Fibroblast of upper back skin (primary cell): Measurements from ENCODE around the gene CES1.
"Not testable (repeated sequence)": the region's sequence is repeated elsewhere in the genome, so short reads cannot be mapped to it uniquely, and the experiment has no call there.

Source experiments
- DNase-seq: peaks from one replicate; pipeline ENCODE4 v3.0.0-alpha.2; 2013

CES1 gene

DNA sequence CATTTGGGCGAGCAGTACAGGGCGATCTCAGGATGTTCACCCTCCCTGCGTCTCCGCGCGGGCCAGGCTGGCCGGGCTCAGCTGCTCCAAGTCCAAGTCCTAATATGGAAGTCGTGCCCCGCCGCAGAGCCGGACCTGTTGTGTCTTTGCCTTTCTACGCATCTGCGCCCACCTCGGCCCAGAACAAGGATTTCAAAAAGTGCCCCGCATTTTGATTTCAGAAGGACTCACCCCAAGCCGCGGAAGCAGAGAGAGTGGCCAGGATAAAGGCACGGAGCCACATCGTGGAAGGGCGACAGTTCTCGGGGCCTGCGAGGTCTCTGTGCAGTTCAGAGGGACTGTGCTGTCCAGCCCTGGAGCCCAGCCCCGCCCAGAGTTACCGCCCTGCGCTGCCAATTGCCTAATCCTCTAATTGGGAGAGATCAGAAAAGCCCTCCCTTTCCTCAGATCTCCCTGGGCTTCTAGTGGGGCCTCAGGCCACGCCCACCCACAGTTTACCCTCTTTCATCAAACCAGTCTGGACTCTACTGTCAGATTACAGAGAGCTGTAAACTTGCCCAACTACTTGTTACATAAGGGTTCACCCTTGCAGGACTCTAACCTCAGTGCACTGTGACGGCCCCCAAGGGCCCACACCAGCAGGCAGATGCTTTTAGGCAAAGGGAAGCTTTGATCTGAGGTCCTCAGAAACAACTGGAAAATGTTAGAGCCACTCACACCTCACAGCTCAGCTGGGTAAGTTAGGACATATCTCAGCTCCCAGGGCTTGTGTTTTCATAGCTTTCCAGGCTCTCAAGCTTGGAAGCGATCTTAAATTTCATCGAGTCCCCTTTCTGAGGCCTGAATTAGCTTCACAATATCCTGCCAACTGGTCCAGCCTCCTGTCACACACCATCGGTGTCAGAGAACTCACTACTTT, at the start of gene CES1:
Gene CES1, minus strand, starts transcription at position 324 of the 919 bp plus-strand sequence. Its CDS starts 41 bp downstream, at position 283.
- no peak for DNase-seq

DNA sequence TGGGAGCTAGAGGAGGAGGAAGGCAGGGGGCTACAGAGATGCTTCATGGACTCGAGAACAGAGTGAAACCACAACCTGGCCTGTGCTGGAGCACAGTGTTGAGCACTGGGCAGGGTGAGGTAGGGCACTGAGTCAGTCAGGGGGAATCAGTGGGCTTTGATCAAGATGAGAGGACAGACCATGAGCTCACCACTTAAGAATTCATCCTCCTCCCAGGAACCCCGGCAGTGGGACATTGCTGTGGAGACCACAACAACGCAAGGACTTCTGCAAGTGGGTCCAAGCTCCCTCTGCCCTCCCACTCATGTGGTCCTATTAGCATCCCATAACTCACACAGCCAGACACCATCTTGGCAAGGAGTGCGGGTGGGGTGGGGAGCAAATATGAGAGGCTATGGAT, 44.0 kb upstream of the CES1 start:
- DNase-seq: peak; percentile 73

DNA sequence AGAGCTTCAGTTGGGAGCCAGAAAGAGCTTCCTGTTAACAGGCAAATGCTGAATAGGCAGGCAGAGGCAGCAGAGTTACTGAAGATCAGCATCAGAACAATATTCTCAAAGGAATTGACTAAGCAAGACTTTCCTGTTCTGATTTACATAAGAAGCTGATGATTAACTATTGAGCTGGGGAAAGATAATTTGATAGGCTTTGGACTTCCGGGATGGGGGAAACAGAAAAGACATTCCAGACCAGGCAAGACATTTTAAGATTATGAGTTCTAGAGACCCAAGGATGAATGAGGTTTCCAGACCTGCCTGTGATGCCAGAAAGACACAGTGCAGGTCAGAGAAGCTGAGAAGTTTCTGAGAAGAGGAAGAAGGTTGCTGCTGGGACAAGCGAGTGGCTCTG, 42.4 kb upstream of the CES1 start, which contains the start of gene CES5A:
Gene CES5A, minus strand, starts transcription at position 101 of the 400 bp plus-strand sequence. CDS start 152 bp downstream, outside the sequence.
- DNase-seq: peak; percentile 3

DNA sequence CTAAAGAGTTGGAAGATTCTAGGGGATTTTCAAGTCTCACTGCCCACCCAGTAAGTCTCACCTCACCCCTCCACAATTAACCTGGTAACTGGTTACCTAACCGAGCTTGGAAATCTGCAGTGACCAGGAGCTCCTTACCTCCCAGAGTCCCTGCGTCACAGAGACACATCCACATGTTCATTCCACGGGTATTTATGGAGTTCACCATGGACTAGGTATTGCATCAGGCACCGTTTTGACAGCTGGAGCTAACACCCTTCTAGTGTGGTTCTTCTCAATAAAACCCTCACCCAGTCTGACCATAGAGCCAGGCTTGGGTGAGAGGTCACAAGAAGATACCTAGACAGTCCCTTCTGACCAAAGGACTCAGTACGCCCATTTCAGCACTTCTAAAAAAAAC, 40.2 kb upstream of the CES1 start:
- DNase-seq: no peak

DNA sequence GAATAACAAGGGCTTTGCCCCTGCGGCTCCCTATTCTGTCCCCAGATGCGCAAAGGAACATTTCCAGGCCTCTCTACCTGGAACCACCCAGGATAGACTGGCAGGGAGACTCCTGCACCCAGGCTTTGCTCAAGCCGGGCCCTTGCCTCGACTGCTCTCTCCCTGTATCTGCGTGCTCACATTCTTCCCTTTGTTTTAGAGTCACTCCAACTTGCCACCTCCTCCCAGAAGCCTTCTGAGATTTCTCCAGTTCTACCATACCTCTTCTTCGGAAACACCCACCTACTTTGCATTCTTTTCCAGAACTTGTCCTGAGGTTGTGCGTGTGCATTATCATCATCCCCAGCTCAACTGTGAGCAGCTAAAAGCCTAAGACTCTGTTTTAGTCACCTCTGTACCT, 39.2 kb upstream of the CES1 start:
- no peak for DNase-seq

DNA sequence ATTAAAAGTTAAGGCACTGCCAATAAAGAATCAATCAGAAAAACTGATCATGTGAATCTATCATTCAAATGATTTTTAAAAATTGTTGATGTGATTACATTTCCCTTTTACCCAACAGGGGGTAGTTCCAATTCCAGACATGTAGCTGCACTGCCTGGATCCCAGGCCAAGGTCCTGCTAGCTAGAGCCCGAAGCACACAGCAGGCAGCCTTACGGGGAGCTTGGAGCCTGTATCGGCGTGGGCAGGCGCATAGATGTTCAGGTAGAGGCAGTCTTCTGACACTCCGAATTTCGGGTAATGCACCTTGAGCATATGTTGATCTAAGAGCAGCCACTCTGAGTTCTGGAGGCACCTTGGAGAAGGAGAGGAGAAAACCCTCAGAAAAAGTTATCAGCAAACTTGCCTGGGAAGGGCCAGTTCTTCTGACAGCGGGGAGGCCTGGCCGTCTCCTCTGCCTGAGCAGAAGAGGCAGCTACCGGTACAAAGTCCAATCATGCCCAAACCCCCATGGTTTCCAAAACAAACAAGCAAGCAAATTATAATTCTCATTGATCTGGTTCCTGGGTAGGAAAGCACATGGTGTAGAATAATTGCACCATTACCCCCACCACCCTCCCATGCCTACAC, 38.6 kb upstream of the CES1 start:
- no peak for DNase-seq

DNA sequence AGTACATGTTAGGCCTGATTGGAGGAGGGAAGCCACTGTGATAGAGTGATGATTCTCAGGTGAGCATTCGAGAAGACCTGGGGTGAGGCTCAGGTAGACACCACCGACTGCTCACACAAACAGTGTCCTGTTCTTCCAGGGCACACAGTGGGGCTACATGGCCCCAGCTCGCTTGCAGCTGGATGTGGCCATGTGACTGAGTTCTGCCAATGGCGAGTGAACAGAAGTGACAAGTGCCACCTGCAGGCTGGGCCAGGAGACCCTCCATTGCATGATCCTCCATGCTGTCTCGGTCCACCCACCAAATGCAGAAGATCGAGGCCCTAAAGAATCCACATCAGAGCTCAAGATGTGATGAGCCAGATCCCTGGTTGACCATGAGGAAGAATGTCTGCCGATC, 36.1 kb upstream of the CES1 start:
- DNase-seq: no peak

DNA sequence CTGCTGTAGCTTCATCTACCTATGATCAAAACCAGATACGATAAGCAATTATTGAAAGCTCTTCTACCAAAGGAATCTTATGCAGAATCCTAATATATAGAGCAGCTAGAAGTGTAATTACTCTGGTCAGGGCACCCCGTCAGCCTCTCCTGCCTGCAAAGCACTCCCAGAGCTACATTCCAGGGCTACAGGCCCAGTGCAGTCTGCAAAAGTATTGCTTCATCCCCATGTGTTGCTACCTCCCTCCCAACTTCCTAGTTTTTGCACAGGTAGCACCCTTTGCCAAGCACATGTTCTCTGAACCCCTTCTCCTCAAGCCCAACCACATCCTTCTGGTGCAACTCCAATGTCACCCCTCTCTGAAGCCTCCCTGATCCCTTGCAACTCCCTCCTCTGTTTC, 35.2 kb upstream of the CES1 start:
- DNase-seq: no peak

DNA sequence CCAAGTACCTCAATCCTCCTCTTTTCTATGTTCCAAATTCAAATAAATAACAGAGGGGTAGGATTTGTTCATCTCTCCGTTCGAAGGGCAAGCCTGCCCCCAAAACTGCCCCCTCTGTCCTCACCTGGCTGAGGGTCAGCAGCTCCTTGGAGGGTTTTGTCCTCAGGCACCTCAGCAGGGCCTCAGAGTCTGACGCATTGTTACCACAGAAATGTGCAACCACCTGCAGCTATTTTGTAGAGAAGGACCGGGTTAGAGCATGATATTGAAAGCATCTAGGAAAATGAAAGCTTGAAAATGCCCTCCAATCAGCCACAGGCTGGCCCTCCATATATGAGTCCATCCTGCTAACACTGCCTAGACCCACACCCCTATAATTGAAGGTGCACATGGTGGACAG, 28.4 kb upstream of the CES1 start:
- DNase-seq: no peak

DNA sequence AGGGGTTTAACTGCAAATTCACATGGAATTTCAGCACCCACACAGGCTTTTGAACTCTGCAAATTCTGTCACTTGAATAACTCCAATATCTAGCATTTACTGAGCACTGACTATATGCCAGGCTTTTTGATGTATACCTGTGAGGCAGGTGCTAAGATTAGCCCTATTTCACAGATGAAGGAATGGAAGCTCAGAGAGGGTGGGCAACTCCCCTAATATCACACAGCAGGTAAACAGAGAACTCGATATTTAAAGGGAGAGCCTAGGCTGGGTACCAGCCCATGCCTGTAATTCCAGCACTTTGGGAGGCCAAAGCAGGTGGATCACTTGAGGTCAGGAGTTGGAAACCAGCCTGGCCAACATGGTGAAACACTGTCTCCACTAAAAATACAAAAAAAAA, 24.8 kb upstream of the CES1 start:
- not testable (repeated sequence) for DNase-seq

DNA sequence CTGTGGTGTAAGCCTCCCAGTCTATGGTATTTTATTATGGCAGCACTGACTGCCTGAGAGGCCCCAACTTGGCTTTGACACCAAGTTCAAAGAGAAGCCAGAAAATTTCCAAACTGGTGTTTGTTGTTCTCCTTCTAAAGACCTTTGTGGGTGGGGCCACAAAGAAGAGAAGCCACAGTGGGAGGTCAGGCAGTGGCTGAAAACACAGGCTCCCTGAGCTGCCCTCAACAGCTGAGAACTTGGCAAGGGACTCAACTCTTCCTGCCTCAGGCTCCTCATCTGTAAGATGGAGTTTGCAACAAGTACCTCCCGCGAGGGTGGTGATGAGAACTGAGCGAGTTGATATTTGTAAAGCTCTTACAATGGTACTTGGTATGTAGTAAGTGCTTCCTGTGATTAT, 24.1 kb upstream of the CES1 start:
- no peak for DNase-seq

DNA sequence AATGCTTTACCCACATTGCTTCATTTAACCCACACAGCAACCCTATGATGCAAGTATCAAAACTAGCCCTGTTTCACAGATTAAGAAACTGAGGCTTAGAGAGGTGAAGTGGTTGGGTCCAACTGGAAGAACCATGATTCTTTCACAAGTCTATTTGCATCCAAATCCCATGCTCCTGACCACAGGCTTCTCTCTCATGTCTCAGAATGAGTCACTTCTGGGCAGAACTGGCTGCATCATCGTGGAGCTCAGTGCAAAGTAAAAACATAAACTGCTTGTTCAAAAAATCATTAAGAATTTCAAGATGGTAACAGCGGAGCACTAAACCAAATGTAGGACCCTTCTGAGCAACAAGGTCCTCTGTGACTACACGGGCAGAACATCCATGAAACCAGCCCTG, 20.2 kb upstream of the CES1 start:
- DNase-seq: peak; percentile 23

DNA sequence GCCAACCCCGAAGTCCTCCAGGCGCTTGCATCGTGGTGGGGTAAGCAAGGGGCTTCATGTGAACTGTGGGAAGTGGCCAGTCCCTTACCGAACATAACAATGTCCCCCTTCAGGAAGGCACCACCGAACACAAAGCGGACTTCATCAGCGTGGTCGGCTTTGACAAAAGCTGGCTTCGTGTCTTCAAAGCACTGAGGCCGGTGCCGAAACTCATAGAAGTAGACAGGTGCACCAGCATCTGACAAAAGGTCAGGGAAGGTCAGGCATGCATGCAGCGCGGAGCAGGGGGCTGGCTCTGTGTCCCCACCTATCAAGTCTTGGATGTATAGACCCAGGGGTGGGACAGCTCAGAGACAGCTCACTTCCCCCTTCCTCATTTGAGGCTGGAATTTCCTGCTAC, 16.6 kb upstream of the CES1 start:
- no peak for DNase-seq

DNA sequence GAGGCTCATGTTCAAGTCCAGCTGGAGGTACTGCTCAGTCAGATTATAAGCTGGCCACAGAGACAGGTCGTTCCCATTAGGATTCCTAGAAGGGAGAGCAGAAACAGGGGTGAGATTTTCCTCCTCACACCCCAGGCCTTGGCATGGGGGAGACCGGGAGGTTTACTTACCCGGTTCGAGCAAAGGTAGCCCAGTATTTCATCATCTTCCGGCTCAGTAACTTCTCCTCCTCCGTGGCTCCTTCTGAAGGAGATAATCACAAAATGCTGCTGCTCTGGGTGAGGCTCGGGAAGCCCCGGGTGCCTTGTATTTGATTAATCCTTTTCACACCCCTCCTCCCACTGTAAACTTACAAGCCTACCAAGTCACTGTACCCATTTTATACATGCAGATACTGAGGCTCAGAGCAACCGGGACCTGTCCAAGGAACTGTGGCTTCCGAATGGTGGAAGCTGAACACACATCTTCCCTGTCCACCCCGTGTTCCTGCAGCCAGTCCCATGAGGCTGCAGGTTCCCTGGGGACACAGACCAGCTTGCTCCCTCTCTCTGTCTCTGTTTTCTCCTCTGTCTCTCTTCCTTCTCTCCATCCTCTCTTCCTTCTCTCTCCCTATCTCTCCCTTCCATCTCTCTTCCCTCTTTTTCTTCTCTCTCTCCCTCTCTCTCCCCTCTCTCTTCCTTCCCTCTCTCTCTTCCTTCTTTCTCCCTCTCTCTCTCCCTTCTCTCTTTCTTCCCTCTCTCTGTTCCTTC, 13.9 kb upstream of the CES1 start:
- DNase-seq: no peak

DNA sequence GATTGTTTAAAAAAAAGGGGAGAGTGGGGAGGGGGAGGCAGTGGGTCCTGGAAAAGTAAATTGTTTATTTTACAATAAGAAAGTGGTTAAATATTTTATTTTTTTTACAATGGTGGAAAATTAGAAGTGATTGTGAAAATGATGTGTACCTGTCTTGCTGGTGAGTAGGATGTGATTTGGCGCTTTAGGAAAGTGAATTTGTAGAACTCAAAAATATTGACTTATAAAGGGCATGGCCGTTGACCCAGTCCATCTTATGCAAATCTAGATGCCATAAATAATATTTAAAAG, 10.2 kb upstream of the CES1 start:
- no peak for DNase-seq

DNA sequence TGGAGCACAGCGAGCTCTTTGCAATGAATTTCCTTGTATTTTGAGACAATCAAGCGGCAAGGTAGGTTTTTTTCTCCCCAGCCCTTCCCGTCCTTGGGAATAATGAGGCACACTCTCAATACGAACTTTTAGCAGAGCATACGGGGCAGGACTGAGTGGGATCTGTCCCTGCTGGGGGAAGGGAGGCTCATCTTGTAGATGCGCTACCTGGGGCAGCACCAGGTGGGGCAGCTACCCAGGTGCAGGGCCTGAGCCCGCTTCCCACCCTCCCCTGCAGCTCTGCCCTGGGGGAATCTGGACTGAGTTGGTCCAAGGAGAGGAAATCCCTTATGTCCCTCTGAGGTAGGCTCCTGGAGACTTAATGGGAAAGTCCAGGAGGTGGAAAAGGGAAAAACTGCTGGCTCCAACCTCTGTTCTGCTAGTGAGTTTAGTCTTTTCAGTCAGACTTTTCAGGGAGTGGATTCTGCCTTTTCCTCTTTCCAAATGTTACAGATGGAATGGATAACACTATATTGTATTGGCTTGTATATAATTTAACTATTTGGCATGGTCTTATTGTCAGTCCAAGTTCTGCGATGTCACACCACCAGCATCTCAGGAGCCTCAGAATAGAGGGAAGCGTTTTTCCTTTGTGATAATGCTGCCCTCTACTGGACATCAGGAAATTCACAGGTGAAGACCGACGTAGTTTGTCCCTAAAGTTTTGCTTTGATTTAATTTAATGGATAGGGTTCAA, 9.6 kb upstream of the CES1 start:
- peak; percentile 33 for DNase-seq

DNA sequence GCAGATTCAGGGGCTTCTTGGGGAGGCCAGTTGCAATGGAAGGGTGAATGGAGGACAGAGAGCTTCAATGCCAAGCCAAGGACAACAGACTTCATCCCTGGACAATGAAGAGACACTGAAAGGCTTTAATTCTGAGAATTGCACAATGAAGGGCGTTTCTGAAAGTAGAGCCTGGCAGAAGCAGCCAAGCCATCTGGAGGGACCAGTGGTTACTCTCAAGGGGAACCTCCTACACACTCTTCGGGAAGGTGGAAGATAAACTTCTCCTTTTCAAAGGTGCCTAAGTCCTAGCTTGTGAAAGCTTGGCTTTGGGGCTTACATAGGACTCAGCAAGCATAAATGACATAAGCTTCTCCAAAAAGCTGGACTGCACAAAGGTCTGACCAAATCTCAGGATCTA, 6.2 kb upstream of the CES1 start:
- DNase-seq: no peak

DNA sequence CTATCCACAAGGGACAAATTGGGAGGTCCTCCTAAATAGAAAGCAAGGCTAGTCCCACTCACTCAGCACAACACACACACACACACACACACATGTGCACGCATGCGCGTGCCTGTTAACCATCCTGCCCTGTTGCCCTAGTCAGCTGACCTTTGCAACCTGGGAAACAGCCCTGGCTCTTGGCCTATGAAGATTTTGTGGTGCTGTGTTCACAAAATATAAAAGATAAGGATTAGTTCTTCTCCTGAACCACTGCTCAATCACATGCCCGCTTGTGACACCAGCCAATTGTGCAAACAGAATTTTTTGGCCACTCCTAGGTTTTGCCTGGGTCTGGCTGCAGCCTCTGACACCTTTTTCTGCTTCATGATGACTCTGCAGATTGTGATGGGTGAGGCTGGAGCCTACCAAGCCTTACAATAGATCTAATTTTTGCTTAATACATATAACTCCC, 3.3 kb upstream of the CES1 start:
- no peak for DNase-seq

DNA sequence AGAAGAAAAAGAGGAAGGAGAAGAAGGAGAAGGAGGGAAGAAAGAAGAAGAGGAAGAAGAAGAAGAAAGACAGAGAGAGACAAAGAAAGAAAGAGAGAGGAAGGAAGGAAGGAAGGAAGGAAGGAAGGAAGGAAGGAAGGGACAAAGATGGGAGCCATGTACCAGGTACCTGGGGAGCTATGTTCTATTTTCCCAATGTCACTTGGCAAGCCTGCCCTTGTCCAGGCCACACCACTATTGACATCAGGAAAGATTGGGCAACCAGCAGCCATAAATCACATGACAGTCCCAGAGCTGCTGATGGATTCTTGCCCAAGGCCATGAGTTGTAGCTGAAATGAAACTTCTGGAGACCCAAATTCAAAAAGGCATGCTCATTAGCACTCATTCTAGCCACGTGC, 2.7 kb upstream of the CES1 start:
- no peak for DNase-seq

DNA sequence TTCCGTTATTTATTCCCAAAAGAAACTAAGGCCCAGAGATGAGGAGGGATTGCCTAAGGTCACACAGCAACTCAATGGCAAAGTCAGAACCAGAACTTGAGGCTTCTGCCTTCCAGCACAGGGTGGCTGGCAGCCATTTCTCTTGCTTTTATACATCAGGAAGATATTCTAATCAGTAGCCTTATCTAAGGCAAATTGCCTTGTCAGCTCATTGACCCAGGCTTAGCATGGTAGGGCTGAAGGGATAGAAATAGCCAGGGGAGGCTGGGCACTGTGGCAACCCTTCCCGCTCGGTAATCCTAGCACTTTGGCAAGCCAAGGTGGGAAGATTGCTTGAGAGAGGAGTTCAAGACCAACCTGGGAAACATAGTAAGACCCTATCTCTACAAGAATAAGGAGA, 2.3 kb upstream of the CES1 start:
- not testable (repeated sequence) for DNase-seq

DNA sequence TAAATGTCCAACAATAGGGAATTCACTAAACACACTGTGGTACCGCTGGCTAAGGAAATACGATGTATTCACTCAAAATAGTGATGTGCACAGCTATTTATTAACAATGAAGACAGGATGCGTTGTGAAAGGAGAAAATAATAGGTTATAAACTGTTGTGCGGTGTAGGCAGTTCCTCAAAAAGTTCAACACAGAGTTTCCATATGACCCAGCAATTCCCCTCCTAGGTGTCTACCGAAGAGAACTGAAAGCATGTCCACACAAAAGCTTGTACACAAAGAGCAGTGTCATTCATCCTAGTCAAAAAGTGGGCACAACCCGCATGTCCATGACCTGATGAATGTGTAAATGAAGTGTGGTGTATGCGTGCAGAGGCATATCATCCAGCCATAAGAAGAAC, 1.2 kb upstream of the CES1 start:
- DNase-seq: no peak

DNA sequence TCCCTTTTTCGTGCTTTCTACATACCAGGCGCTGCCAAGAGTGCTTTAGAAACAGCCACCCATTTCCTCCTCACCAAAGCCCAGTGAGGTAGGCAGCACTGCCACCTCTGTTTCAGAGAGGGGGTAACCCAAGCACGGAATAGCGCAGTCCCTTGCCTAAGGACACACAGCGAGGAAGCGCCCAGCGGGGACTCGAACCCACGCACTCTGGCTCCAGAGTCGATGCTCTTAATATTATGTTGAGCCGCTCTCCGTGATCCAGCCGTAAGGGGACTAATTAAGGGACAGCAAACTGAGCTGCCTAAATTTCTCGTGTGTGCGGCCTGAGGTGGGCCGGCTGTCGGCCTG, 497 bp downstream of the CES1 start:
- no peak for DNase-seq

DNA sequence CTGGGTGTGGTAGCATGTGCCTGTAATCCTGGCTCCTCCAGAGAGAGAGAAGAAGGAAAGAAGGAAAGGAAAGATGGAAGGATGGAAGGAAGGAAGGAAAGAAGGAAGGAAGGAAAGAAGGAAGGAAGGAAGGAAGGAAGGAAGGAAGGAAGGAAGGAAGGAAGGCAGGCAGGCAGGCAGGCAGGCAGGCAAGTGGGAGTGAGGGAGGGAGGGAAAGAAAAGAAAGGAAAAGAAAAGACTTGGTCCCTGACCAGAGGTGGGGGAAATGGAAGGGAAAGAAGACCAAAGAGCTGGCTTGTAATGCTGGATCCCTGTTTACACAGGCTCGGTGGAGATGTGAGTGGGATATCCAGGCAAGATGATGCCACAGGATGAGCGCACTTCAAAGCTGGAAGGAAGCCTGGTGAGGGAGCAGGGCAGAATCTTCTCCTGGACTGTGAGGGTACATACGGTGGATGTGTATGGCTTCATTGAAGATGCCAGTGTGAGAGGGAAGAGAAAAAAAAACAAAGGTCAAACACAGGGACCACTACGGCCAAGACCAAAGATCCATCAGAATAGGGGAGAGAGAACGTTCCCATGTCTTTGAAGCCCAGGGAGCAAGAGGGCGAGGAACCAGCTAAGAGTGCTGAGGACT, 2.1 kb downstream of the CES1 start:
- no peak for DNase-seq
